HepG2 (cell line): ENCODE results near the gene ARL5C.
"Not testable (repeated sequence)": the region's sequence is repeated elsewhere in the genome, so short reads cannot be mapped to it uniquely, and the experiment has no call there.

Experiments used
- KDM4B ChIP-seq: sonication (generic); formaldehyde crosslinking; IDR thresholded peaks from 2 replicates; pipeline ENCODE4 v1.4.0; 2020; ENCODE audit warnings: missing genetic modification reagents
- LRRFIP1 ChIP-seq: sonication (generic); formaldehyde crosslinking; conservative IDR thresholded peaks from 2 replicates; pipeline ENCODE4 v1.4.0; 2020; ENCODE audit warnings: missing genetic modification reagents
- MEF2D ChIP-seq: sonication (generic); formaldehyde crosslinking; IDR thresholded peaks from 2 replicates; pipeline ENCODE4 v1.5.1; 2020; ENCODE audit warnings: mild to moderate bottlenecking, missing genetic modification reagents
- UBTF ChIP-seq: sonication (generic); formaldehyde crosslinking; IDR thresholded peaks from 2 replicates; pipeline ENCODE4 v1.4.0; 2020; ENCODE audit warnings: mild to moderate bottlenecking, missing genetic modification reagents
- ZNF124 ChIP-seq: sonication (generic); formaldehyde crosslinking; IDR thresholded peaks from 2 replicates; pipeline ENCODE4 v1.4.0; 2020; ENCODE audit warnings: missing genetic modification reagents
- ZNF737 ChIP-seq: sonication (generic); formaldehyde crosslinking; IDR thresholded peaks from 2 replicates; pipeline ENCODE4 v1.5.0; 2020; ENCODE audit warnings: missing genetic modification reagents, mild to moderate bottlenecking, borderline replicate concordance

- TF ChIP-seq MEF2D; LRRFIP1 (CRISPR knock-in tag); UBTF; ZNF124 (CRISPR knock-in tag); KDM4B (CRISPR knock-in tag); ZNF737 (CRISPR knock-in tag): not testable (repeated sequence)
Observed at GRCh38 chr17:39121919-39122318, 44.0 kb downstream of the ARL5C start.
